Right atrium auricular region (tissue), 2 donors: ENCODE data around the gene PSTPIP1. TPM values are rescaled to one million over a fixed set of nuclear protein-coding genes. Genes with fewer than 3 reads are reported as not detected.

ENCODE experiments used
- DNase-seq: peaks from one replicate; pipeline ENCODE4 v3.0.0-alpha.2; 2019; ENCODE audit warnings: low spot score
- H3K27ac ChIP-seq, 2 donors: fragments of 200-600 bp; sonication (generic); 1 replicate in 1 of 2; 2 replicates in 1 of 2; pipeline ENCODE4 v1.5.1; 2016 to 2019
- H3K27me3 ChIP-seq, 2 donors: fragments of 200-600 bp; sonication (generic); one replicate each; pipeline versions ENCODE4 v1.5.1 to v1.6.0; 2017 to 2019
- H3K36me3 ChIP-seq: fragments of 200-600 bp; sonication (generic); one replicate; pipeline ENCODE4 v1.5.1; 2016
- H3K4me1 ChIP-seq, 2 donors: fragments of 200-600 bp; sonication (generic); one replicate each; pipeline versions ENCODE4 v1.5.1 to v1.6.0; 2017 to 2019
- H3K4me3 ChIP-seq, 2 donors: fragments of 200-600 bp; sonication (generic); 1 replicate in 1 of 2; 2 replicates in 1 of 2; pipeline ENCODE4 v1.5.1; 2017 to 2019; ENCODE audit warnings: mild to moderate bottlenecking in 1 of 2, moderate library complexity in 1 of 2
- H3K9me3 ChIP-seq, 2 donors: fragments of 200-600 bp; sonication (generic); one replicate each; pipeline ENCODE4 v1.5.1; 2019
- CTCF ChIP-seq, 2 donors: fragments of 200-600 bp; sonication (generic); IDR thresholded peaks; one replicate each; pipeline ENCODE4 v1.5.1; 2019; ENCODE audit warnings: antibody characterized with exemption in 2 of 2
- total RNA-seq, 2 donors: library from RNA; depleted of rRNA; stranded (reverse); fragments of >200 nt; gene quantifications; one replicate each; pipeline ENCODE4 v1.1.0, GENCODE V29; 2016

Gene PSTPIP1
- total RNA-seq, 2 donors from 2014 or later, result 1.9 to 2.3 TPM

GRCh38 chr15:77076323-77076915 lies 81.5 kb downstream of the PSTPIP1 start:
- H3K27ac ChIP-seq, result no peak overlapping the region
- H3K4me1 ChIP-seq, result peaks cover 0 to 2% of the 10 kb centered on the region in 2 donors
- DNase-seq, result no peak
- no peaks in the 10 kb centered on the region for H3K27me3 ChIP-seq
- no peaks in the 10 kb centered on the region for H3K36me3 ChIP-seq
- no peaks in the 10 kb centered on the region for H3K9me3 ChIP-seq
- H3K4me3 ChIP-seq, result no peak overlapping the region
- no peak for TF ChIP-seq CTCF (IDR thresholded peaks at IDR 0.05)

- no peak for TF ChIP-seq CTCF (IDR thresholded peaks at IDR 0.05)
- Histone ChIP-seq H3K9me3 (no peaks in the 10 kb centered on the region), H3K27ac (no peak overlapping the region), H3K27me3 (no peaks in the 10 kb centered on the region), H3K4me1 (peaks cover 0 to 6% of the 10 kb centered on the region in 2 donors), H3K36me3 (no peaks in the 10 kb centered on the region), H3K4me3 (no peak overlapping the region)
- DNase-seq, result no peak
Observed at GRCh38 chr15:77081971-77082370, 87.0 kb downstream of the PSTPIP1 start.

- H3K36me3 ChIP-seq, result no peaks in the 10 kb centered on the region
- TF ChIP-seq CTCF (IDR thresholded peaks at IDR 0.05), result no peak
Observed at GRCh38 chr15:77083381-77084160, 88.6 kb downstream of the PSTPIP1 start.

GRCh38 chr15:77084436-77084835 lies 89.5 kb downstream of the PSTPIP1 start:
- H3K4me1 ChIP-seq, result peaks cover 0 to 6% of the 10 kb centered on the region in 2 donors
- no peaks in the 10 kb centered on the region for H3K36me3 ChIP-seq
- H3K4me3 ChIP-seq, result no peak overlapping the region
- no peaks in the 10 kb centered on the region for H3K27me3 ChIP-seq
- TF ChIP-seq CTCF (IDR thresholded peaks at IDR 0.05), result no peak
- H3K9me3 ChIP-seq, result no peaks in the 10 kb centered on the region
- no peak overlapping the region for H3K27ac ChIP-seq
- no peak for DNase-seq

More at GRCh38 chr15:77083381-77084160, 88.6 kb downstream of the PSTPIP1 start:
- H3K4me1 ChIP-seq, result peaks cover 0 to 6% of the 10 kb centered on the region in 2 donors
- H3K27me3 ChIP-seq, result no peaks in the 10 kb centered on the region
- H3K27ac ChIP-seq, result no peak overlapping the region
- DNase-seq, result peak; percentile 81
- peak overlapping the region; percentile 4 to 33 for H3K4me3 ChIP-seq
- no peaks in the 10 kb centered on the region for H3K9me3 ChIP-seq

- H3K36me3 ChIP-seq, result no peaks in the 10 kb centered on the region
- no peak for TF ChIP-seq CTCF (IDR thresholded peaks at IDR 0.05)
- peaks cover 0 to 6% of the 10 kb centered on the region in 2 donors for H3K4me1 ChIP-seq
- no peak overlapping the region for H3K27ac ChIP-seq
- H3K9me3 ChIP-seq, result no peaks in the 10 kb centered on the region
- no peak for DNase-seq
- H3K27me3 ChIP-seq, result no peaks in the 10 kb centered on the region
- H3K4me3 ChIP-seq, result no peak overlapping the region
Observed at GRCh38 chr15:77085297-77085696, 90.4 kb downstream of the PSTPIP1 start.

Other genes starting within 250 kb of the PSTPIP1 start
- 10 to 100 TPM; 20.5 to 52.3 TPM for gene SCAPER, start 89.8 kb upstream of the PSTPIP1 start, total RNA-seq
- 10 to 100 TPM; 20.9 to 39.9 TPM for gene RCN2, start 63.4 kb upstream of the PSTPIP1 start, total RNA-seq
- gene TSPAN3, start 76.0 kb downstream of the PSTPIP1 start, total RNA-seq, result 100 to 1,000 TPM; 191 to 361 TPM